ENCODE results near the gene TDRD7. TPM values are rescaled to one million over a fixed set of nuclear protein-coding genes. Genes with fewer than 3 reads are reported as not detected.

Gene TDRD7
- polyA plus RNA-seq, 1 donor (not counting 4 experiments of a cell fraction or from before 2014, with no cell fraction given): 10.5 TPM

DNA sequence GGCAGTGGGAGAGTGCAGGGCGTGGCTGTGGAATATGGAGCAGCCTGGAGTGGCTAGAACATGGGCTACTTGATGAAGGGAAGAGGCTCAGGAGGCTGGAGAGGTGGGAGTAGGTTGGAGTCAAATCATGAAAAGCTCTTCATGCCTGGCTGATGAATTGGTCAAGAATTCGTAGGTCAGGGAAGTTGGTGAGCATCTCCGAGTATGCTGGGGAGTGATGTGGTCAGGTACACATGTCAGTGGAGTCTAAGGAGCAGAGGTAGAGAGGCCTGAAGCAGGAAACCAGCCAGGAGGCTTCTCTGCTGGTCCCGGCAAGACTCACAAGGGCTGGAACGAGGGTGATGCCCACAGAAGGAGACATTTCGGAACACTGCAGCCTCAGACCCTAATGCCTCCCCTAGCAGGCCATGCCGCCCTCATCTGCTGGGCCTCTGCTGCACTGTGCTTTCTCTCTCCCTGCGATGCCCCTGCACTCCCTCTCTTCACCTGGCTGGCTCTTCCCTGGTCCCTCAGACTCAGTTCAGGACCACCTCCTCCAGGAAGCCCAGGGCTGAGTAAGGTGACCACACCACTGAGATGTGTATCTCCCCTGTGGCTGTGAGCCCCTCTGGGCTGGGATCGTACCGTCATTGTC lies 123.2 kb downstream of the TDRD7 start:
- TF ChIP-seq, protein P1, sequence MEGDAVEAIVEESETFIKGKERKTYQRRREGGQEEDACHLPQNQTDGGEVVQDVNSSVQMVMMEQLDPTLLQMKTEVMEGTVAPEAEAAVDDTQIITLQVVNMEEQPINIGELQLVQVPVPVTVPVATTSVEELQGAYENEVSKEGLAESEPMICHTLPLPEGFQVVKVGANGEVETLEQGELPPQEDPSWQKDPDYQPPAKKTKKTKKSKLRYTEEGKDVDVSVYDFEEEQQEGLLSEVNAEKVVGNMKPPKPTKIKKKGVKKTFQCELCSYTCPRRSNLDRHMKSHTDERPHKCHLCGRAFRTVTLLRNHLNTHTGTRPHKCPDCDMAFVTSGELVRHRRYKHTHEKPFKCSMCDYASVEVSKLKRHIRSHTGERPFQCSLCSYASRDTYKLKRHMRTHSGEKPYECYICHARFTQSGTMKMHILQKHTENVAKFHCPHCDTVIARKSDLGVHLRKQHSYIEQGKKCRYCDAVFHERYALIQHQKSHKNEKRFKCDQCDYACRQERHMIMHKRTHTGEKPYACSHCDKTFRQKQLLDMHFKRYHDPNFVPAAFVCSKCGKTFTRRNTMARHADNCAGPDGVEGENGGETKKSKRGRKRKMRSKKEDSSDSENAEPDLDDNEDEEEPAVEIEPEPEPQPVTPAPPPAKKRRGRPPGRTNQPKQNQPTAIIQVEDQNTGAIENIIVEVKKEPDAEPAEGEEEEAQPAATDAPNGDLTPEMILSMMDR (optimal IDR thresholded peaks at IDR 0.05 in 1 of 3, IDR thresholded peaks at IDR 0.05 in 1 of 3, conservative IDR thresholded peaks at IDR 0.05 in 1 of 3; ENCODE audit: extremely low read depth in 1 of 3, insufficient read depth in 2 of 3, low read length in 3 of 3): no peak
- TF ChIP-seq EZH2 (IDR thresholded peaks at IDR 0.05; ENCODE audit: low read length): no peak
- Histone ChIP-seq H3K36me3 (ENCODE audit: control insufficient read depth in 2 of 2, extremely low read depth in 1 of 2, insufficient read depth in 2 of 2, low read length in 2 of 2) (no peaks in the 10 kb centered on the region), H3K9me1 (ENCODE audit: control insufficient read depth, extremely low read depth, insufficient read depth, low read length) (no peaks in the 10 kb centered on the region), H2AFZ (ENCODE audit: control insufficient read depth, low read length) (no peak overlapping the region), H3K4me1 (ENCODE audit: control insufficient read depth, extremely low read depth, insufficient read depth, low read length) (no peaks in the 10 kb centered on the region), H3K79me2 (ENCODE audit: control insufficient read depth, insufficient read depth, low read length) (no peaks in the 10 kb centered on the region), H3K27me3 (ENCODE audit: control insufficient read depth, extremely low read depth, insufficient read depth, low read length) (no peaks in the 10 kb centered on the region), H4K20me1 (ENCODE audit: control insufficient read depth, extremely low read depth, insufficient read depth, low read length) (no peaks in the 10 kb centered on the region), H3K9me3 (ENCODE audit: control insufficient read depth, low read depth, low read length) (no peaks in the 10 kb centered on the region), H3K9ac (ENCODE audit: control insufficient read depth, extremely low read depth, insufficient read depth, low read length) (no peak overlapping the region), H3K4me3 (ENCODE audit: control insufficient read depth in 2 of 3, extremely low read depth in 1 of 3, insufficient read depth in 2 of 3, low read depth in 1 of 3, low read length in 3 of 3) (no peak overlapping the region), H3K4me2 (ENCODE audit: control insufficient read depth, extremely low read depth, insufficient read depth, low read depth, low read length) (no peak overlapping the region), H3K27ac (ENCODE audit: control insufficient read depth, insufficient read depth, low read length) (no peak overlapping the region)
- DNase-seq (ENCODE audit: low read depth, low spot score) (no peak), FAIRE-seq (no peak)
- dilution Hi-C loops (cut with MboI; ENCODE audit: extremely low pct_ligation_motif_present, low sequenced_read_pairs): no loop called here

DNA sequence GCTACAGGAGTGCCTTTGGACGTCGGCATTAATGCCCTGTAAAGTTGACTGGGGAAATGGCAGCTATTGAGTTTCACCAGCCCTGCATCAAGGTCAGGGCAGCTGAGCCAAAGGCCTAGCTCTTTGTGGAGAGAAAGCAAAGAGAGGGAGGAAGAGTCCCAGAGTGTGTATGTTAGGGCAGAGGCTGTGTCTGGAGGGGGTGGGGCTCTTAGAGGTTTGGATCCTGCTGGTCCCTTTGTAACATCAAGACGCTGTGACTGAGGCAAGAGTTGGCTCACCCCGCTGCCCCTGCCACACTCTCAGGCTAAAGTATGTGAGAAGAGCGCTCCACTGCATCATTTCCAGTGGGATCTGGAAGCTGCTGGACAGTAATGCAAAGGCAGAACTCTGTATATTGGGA lies 123.9 kb downstream of the TDRD7 start:
- H3K79me2 ChIP-seq (ENCODE audit: control insufficient read depth, insufficient read depth, low read length): no peaks in the 10 kb centered on the region
- dilution Hi-C loops (cut with MboI; ENCODE audit: extremely low pct_ligation_motif_present, low sequenced_read_pairs): no loop called here
- no peak for TF ChIP-seq EZH2 (IDR thresholded peaks at IDR 0.05; ENCODE audit: low read length)
- TF ChIP-seq, protein P1 (optimal IDR thresholded peaks at IDR 0.05 in 1 of 3, IDR thresholded peaks at IDR 0.05 in 1 of 3, conservative IDR thresholded peaks at IDR 0.05 in 1 of 3; ENCODE audit: extremely low read depth in 1 of 3, insufficient read depth in 2 of 3, low read length in 3 of 3): no peak
- no peak overlapping the region for H3K4me3 ChIP-seq (ENCODE audit: control insufficient read depth in 2 of 3, extremely low read depth in 1 of 3, insufficient read depth in 2 of 3, low read depth in 1 of 3, low read length in 3 of 3)
- DNase-seq (ENCODE audit: low read depth, low spot score) (no peak), FAIRE-seq (no peak)
- H3K27ac ChIP-seq (ENCODE audit: control insufficient read depth, insufficient read depth, low read length): no peak overlapping the region
- no peaks in the 10 kb centered on the region for H4K20me1 ChIP-seq (ENCODE audit: control insufficient read depth, extremely low read depth, insufficient read depth, low read length)
- no peaks in the 10 kb centered on the region for H3K4me1 ChIP-seq (ENCODE audit: control insufficient read depth, extremely low read depth, insufficient read depth, low read length)
- H3K4me2 ChIP-seq (ENCODE audit: control insufficient read depth, extremely low read depth, insufficient read depth, low read depth, low read length): no peak overlapping the region
- no peaks in the 10 kb centered on the region for H3K9me3 ChIP-seq (ENCODE audit: control insufficient read depth, low read depth, low read length)
- no peaks in the 10 kb centered on the region for H3K27me3 ChIP-seq (ENCODE audit: control insufficient read depth, extremely low read depth, insufficient read depth, low read length)
- no peak overlapping the region for H3K9ac ChIP-seq (ENCODE audit: control insufficient read depth, extremely low read depth, insufficient read depth, low read length)
- H2AFZ ChIP-seq (ENCODE audit: control insufficient read depth, low read length): no peak overlapping the region
- H3K9me1 ChIP-seq (ENCODE audit: control insufficient read depth, extremely low read depth, insufficient read depth, low read length): no peaks in the 10 kb centered on the region
- no peaks in the 10 kb centered on the region for H3K36me3 ChIP-seq (ENCODE audit: control insufficient read depth in 2 of 2, extremely low read depth in 1 of 2, insufficient read depth in 2 of 2, low read length in 2 of 2)

All from keratinocyte (primary cell).